ENCODE data around the gene CDKN2B.

DNA sequence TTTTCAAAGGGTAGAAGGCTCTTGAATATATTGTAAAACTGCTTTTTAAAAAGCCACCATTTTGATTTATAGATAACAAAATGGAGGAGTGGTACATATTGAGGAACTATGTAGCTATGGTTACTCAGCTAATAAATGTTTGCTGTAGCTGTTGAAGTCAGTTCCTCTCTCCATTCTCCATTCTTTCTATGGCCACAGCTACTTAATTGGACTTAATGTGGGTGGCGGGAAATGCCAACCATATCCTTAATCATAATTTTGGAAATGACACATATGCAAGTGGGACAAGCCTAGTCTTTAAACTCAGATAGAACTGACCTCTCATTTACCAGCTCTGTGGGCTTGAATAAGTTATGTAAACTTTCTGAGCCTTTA lies 25.6 kb downstream of the CDKN2B start:
- no peak for TF ChIP-seq CTCF (IDR thresholded peaks at IDR 0.05)
- no peak for TF ChIP-seq EP300 (IDR thresholded peaks at IDR 0.05; ENCODE audit: low read depth)
- no peak for TF ChIP-seq POLR2A (IDR thresholded peaks at IDR 0.05)
- TF ChIP-seq POLR2AphosphoS5 (IDR thresholded peaks at IDR 0.05), result no peak

Measured in transverse colon (tissue), 4 donors.